HG02623 (cell line): ENCODE data around the gene BLOC1S1.
"Not testable (repeated sequence)": the region's sequence is repeated elsewhere in the genome, so short reads cannot be mapped to it uniquely, and the experiment has no call there.

Source experiments
- ATAC-seq: cut with Tn5 transposase; IDR thresholded peaks from one replicate; pipeline ENCODE4 v1.9.1; 2021; ENCODE audit warnings: moderate library complexity; ENCODE audit not compliant: unreplicated experiment

Gene BLOC1S1

DNA sequence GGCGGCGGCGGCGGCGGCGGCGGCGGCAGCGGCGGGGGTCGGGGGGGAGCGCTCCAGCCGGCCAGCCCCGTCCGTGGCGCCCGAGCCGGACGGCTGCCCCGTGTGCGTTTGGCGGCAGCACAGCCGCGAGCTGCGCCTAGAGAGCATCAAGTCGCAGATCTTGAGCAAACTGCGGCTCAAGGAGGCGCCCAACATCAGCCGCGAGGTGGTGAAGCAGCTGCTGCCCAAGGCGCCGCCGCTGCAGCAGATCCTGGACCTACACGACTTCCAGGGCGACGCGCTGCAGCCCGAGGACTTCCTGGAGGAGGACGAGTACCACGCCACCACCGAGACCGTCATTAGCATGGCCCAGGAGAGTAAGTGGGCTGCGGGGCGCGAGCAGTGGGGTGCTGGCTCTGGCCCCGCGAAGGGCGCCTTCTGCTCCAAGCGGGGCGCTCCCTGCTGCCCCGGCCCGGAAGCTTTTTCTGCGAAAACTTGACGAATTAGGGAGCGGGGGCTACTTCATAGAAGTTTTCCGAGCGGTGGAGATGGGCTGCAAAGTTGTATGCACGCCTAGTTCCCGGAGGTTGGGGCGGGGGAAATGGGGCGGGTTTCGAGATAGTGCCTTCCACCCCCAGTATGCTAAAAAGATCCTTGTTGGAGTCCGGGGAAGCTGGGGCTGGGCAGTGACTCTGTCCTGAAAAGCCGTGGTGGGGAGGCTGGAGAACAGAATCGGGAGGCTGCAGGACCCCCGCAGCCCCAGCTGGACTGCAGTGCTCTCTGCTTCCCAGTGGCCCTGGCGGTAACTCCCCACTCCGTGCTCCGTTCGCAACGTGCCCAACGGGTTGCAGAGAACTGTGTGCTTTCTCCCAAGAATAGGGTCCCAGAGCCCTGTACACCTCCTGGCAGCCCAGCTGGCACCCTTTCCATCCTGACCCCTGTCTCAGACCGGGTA lies 27.8 kb downstream of the BLOC1S1 start:
- ATAC-seq, result peak; percentile 28

DNA sequence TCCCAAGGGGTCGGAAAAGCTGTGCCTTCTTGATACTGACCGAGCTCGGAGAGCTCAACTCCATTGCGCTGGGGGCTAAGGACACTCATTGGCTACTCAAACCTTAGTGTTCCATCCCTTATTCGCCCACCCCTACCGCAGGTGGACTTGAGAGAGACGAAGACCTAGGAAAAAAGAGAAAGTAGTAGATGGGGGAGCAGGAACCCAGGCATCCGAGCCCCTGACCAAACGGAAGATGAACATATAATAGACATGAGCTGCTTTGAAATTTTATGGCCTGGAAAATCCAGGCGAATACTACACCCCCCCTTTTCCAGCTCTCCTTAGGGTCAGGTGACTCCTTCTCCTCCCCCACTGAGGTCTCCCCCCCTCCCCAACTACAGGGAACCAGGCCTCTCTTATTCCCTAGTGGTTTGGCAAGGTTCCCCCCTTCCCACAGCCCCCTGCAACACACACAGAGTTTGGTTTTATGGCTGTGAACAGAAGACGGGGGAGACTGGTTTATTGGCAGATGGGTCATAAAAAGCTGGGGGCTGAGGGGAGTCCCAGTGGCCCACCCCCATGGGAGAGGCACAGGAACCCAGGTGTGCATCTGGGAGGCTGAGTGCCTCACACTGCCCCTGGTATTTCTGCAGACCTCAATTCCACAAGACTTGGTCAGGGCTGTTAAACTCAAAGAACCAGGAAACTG lies 28.6 kb downstream of the BLOC1S1 start:
- no peak for ATAC-seq

DNA sequence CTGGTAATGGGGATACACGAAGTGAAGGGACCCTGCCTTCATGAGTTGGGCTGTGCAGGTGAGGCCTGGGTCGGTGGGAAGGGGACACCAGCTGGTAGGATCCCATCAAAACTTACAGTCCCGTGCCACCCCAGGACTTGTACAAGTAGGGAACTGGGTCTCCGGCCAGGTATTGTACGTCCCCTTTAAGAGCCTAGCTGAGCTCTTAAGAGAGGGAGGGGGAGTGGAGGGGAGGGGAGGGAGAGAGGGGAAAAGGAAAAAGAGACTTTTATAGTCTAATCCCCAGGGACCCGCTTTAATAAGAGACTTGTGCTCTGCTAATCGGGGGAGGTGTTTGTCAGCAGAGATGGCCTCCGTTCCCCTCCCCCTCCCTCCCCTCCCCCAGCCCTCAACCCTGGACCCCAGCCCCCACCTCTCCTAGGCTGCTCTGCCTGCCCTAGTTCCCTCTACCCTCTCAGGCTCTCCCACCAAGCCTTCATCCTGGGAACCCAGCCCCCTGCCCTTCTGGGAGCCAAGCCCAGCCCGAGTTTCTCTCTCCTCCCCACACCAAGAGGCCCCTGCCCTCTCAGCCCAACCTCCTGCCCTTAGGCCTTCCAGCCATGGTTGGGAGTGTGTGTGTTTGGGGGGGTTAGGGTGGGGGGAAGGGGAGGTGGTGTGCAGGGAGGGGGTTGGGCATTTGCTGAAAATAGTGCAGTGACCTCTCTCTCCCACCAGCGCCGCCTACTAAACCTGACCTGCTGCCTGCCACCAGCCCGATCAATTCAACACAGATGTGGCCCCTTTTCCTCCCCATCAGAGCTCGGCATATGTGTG lies 29.7 kb downstream of the BLOC1S1 start:
- ATAC-seq, result no peak

DNA sequence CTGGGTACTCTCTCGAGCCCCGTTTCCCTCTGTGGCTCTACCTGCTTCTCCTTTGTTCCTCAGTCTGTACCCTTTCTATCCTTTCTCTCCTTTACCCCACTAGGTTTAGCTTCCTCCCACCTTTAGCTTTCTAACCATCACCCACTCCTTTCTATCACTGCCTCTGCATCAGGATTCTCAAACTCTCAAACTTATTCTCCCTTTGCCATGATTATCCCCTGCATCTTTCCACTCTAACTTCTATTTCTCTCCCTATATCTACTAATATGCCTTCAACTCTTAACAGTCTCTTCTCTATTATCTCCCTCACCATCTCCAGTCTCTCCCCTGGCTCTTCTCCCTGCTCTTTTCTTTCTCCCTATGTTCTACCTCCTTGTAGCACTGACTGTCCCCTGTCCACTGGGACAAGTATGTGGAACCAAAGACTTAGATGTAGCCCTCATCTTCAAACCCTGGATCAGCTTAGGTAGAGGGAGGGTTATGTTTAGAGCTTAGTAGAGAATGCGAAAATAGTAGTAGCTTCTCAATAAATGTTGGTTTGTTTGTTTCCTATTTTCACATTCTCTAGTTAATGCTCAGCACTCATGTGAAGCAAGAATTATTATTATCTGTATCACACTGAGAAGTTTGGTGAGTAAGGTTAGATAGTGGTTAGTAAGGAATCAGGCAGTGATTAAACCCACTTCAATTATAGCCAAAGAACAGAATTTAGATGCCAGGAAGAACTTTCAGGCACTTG lies 30.5 kb downstream of the BLOC1S1 start:
- ATAC-seq, result no peak

GRCh38 chr12:55746913-55747231 lies 31.0 kb downstream of the BLOC1S1 start:
- ATAC-seq, result no peak

DNA sequence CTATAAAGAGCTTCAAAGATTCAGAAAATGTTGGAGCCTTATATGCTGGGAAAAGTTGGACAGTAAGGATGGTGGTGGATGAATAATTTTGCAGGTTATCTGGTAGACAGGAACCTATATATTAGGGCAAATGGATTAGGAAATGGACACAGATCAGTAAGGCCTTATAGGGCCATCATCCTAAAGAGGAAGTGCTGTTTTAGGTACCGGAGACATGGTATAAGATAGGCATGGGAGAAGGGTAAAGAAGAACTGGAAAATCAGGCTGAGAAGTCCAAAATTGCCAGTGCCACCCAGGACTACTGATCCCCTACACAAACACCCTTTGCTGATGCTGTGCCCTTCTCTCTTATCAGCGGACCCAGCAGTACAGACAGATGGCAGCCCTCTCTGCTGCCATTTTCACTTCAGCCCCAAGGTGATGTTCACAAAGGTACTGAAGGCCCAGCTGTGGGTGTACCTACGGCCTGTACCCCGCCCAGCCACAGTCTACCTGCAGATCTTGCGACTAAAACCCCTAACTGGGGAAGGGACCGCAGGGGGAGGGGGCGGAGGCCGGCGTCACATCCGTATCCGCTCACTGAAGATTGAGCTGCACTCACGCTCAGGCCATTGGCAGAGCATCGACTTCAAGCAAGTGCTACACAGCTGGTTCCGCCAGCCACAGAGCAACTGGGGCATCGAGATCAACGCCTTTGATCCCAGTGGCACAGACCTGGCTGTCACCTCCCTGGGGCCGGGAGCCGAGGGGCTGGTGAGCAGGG lies 32.6 kb downstream of the BLOC1S1 start:
- no peak for ATAC-seq

DNA sequence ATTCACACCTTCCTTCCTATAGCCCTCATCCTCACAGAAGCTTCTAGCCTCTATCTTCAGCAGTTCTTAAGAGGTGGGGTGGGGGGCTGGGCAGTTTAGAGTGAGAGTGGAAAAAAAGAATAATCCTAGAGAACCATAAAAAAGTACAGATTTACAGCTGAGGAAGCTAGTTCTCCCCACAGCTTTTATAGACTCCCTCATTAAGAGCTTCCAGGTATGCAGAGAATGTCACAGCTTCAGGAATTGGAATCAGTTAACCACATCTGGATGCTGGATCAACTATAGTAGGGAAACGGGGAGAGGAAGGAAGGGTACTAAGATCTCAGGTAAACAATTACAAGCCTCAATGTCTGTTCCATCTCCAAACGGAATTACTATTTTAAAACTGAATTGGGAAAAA lies 39.4 kb downstream of the BLOC1S1 start:
- no peak for ATAC-seq

GRCh38 chr12:55757701-55758100 lies 41.9 kb downstream of the BLOC1S1 start:
- ATAC-seq, result no peak

- ATAC-seq, result not testable (repeated sequence)
Observed at GRCh38 chr12:55758575-55758974, 42.7 kb downstream of the BLOC1S1 start.

- no peak for ATAC-seq
Observed at GRCh38 chr12:55760663-55761062, 44.8 kb downstream of the BLOC1S1 start.

GRCh38 chr12:55762646-55763045 lies 46.8 kb downstream of the BLOC1S1 start:
- ATAC-seq, result no peak

DNA sequence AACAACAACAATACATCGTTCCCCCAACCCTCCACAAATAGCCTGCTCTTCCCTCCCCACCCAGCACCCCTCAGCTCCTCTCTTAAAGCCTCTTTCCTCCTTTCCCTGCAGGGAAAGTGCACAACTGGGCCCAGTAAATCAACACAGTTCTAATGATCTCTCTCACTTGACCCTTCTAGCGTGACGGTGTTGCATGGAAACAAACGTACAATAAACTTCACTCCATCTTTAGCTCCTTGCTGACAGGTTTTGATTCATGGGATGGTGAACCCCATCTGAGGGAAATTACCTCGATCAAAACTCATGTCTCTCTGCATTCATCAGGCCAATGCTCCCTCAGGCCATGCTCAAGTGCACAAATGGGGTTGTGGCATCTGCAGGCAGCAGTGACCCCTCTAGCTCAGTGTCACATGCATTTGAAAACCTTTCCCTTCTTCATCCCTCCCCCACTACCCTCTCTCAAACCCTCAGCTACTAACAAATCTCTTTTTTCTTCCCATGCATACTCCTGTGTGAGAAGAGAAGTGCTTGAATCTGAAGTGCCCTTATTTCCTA lies 50.0 kb downstream of the BLOC1S1 start:
- ATAC-seq, result no peak

DNA sequence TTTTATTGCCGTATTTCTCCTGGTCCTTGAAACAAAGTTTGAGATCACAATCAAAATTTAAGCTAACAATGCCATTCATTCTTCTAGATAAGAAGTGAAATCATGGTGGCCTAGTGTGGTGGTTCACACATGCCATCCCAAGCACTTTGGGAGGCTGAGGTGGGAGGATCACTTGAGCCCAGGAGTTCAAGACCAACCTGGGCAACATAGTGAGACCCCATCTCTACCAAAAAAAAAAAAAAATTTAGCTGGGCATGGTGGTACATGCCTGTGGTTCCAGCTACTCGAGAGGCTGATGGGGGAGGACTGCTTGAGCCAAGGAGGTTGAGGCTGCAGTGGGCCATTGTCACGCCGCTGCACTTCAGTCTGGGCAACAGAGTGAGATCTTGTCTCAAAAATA lies 51.3 kb downstream of the BLOC1S1 start:
- ATAC-seq, result no peak
